ENCODE results near the gene CCDC27.

CCDC27 gene

GRCh38 chr1:3821004-3821403 is 68.8 kb downstream of the CCDC27 start:
- no peak for TF ChIP-seq CTCF (IDR thresholded peaks at IDR 0.05; ENCODE audit: control extremely low read depth, extremely low read depth, low read depth, missing control alignments)
- DNase-seq (ENCODE audit: extremely low spot score): no peak
- CTCF ChIA-PET: interaction anchor here (0.9 kb wide), 1 partner anchor 17 kb away, joined by 4 read pairs; no protein-coding TSS in a partner anchor
- POLR2A ChIA-PET: no interaction called here

All from GM10248 (cell line).